IMR-90 (cell line): Measurements from ENCODE around the gene ZNF688.

Experiments used
- BHLHE40 ChIP-seq: fragments of 150-350 bp; IDR thresholded peaks from 2 replicates; pipeline ENCODE4 v1.6.1; 2016; ENCODE audit warnings: mild to moderate bottlenecking, low read depth, low read length
- MAZ ChIP-seq: IDR thresholded peaks from 2 replicates; pipeline ENCODE4 v1.6.1; 2012; ENCODE audit warnings: low read depth, mild to moderate bottlenecking, low read length, improper control_type of control experiment, moderate library complexity, borderline replicate concordance
- NFE2L2 ChIP-seq: fragments of 150-350 bp; IDR thresholded peaks from 2 replicates; pipeline ENCODE4 v1.6.1; 2016; ENCODE audit warnings: low read depth, mild to moderate bottlenecking, low read length
- POLR2A ChIP-seq: IDR thresholded peaks from 2 replicates; pipeline ENCODE4 v1.6.1; 2012; ENCODE audit warnings: mild to moderate bottlenecking, low read depth, low read length
- RAD21 ChIP-seq: IDR thresholded peaks from 2 replicates; pipeline ENCODE4 v1.6.1; 2012; ENCODE audit warnings: low read length, improper control_type of control experiment
- RCOR1 ChIP-seq: IDR thresholded peaks from 2 replicates; pipeline ENCODE4 v1.6.1; 2012; ENCODE audit warnings: mild to moderate bottlenecking, low read length, improper control_type of control experiment; ENCODE audit not compliant: insufficient replicate concordance
- TF ChIP-seq, protein P1 (sequence below): conservative IDR thresholded peaks from 2 replicates; pipeline ENCODE4 v1.5.1; 2012; ENCODE audit warnings: mild to moderate bottlenecking, low read depth, low read length, improper control_type of control experiment

DNA sequence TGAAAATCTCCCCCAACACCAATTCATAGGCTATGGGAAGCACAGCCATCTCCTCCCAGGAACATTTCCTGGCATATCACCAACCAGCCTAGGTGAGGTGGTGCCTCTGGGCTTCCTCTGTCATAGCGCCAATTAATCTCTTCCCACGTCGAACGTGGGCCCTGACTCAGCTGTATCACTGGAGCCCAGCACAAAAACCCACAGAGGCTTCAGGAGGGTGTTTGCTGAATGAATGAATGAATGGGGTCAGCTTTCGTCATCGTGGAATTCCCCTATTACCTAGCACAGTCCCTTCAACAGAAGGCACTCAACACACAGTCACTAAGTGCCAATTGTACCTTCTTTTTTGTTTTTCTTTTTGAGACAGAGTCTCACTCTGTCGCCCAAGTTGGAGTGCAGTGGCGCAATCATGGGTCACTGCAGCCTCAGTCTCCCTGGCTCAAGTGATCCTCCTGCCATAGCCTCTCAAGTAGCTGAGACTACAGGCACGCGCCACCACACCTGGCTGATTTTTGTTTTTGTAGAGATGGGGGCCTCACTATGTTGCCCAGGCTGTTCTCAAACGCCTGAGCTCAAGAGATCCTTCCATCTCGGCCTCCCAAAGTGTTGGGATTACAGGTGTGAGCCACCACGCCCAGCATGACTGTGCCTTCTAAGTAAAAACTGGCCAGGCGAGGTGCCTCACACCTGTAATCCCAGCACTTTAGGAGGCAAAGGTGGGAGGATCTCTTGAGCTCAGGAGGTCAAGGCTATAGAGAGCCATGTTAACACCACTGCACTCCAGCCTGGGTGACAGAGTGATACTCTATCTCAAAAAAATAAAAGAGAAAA is 4.1 kb downstream of the ZNF688 start:
- TF ChIP-seq BHLHE40 (no peak), RAD21 (no peak), NFE2L2 (no peak), RCOR1 (no peak), POLR2A (no peak), MAZ (no peak)
- TF ChIP-seq, protein P1, sequence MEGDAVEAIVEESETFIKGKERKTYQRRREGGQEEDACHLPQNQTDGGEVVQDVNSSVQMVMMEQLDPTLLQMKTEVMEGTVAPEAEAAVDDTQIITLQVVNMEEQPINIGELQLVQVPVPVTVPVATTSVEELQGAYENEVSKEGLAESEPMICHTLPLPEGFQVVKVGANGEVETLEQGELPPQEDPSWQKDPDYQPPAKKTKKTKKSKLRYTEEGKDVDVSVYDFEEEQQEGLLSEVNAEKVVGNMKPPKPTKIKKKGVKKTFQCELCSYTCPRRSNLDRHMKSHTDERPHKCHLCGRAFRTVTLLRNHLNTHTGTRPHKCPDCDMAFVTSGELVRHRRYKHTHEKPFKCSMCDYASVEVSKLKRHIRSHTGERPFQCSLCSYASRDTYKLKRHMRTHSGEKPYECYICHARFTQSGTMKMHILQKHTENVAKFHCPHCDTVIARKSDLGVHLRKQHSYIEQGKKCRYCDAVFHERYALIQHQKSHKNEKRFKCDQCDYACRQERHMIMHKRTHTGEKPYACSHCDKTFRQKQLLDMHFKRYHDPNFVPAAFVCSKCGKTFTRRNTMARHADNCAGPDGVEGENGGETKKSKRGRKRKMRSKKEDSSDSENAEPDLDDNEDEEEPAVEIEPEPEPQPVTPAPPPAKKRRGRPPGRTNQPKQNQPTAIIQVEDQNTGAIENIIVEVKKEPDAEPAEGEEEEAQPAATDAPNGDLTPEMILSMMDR, result no peak
